HCT116 (cell line): ENCODE results near the gene HMX1. TPM values are rescaled to one million over a fixed set of nuclear protein-coding genes. Genes with fewer than 3 reads are reported as not detected.

Experiments used
- ATAC-seq: fragments of 200-7000 bp; cut with Tn5 transposase; 2 replicates; pipeline ENCODE4 v1.9.1; 2020; ENCODE audit warnings: mild to moderate bottlenecking, moderate library complexity
- BruUV-seq: library from RNA; stranded (reverse); fragments of 400-500 nt; replicated peaks from 2 replicates; lab custom pipeline; 2021; lab: Mats Ljungman, UMichigan
- CTCF ChIA-PET: fragments of 300-600 bp; sonication (Branson Sonifier 250); formaldehyde crosslinking; loops from one replicate; lab custom pipeline; 2021; ENCODE audit warnings: antibody characterized with exemption; lab: Charles Lee
- POLR2A ChIA-PET: fragments of 300-600, 350-600 bp; sonication (Branson Sonifier 250); formaldehyde crosslinking; loops from one replicate; lab custom pipeline; 2021; ENCODE audit warnings: antibody characterized with exemption; lab: Charles Lee
- RAD21 ChIA-PET, 2 experiments: fragments of 300-600 bp; sonication (Branson Sonifier 250); formaldehyde crosslinking; loops; one replicate each; lab custom pipeline; 2023; ENCODE audit warnings: low total read pairs in 2 of 2; ENCODE audit not compliant: uncharacterized antibody in 2 of 2, unreplicated experiment in 2 of 2, low non-redundant PET in 1 of 2; lab: Charles Lee
- DNase-seq: peaks from one replicate; pipeline ENCODE4 v3.0.0-alpha.2; 2010; ENCODE audit warnings: low read depth, low spot score
- H2AFZ ChIP-seq: fragments of 200-600 bp; shearing (Covaris generic), sonication (generic); 2 replicates; pipeline ENCODE4 v1.6.1; 2017; ENCODE audit warnings: low read depth, mixed run types, mixed read lengths, antibody characterized with exemption, low read length; ENCODE audit not compliant: poor library complexity, severe bottlenecking
- H3K27ac ChIP-seq: 2 replicates; pipeline ENCODE4 v1.5.1; 2012; ENCODE audit warnings: low read depth, low read length
- H3K27me3 ChIP-seq: fragments of 200-600 bp; sonication (generic); 2 replicates; pipeline ENCODE4 v1.6.1; 2016; ENCODE audit warnings: mixed run types, low read length, mixed read lengths; ENCODE audit not compliant: insufficient read depth
- H3K36me3 ChIP-seq, 2 experiments: fragments of 200-500 bp in 1 of 2; fragments of 200-600 bp in 1 of 2; sonication (Bioruptor generic) in 1 of 2; sonication (generic) in 1 of 2; 2 replicates each; pipeline versions ENCODE4 v1.5.1 to v1.6.1; 2014 to 2016; ENCODE audit warnings: low read length in 2 of 2, inconsistent platforms in 1 of 2, mixed read lengths in 1 of 2, mixed run types in 1 of 2; ENCODE audit not compliant: insufficient read depth in 2 of 2, control insufficient read depth in 1 of 2
- H3K4me1 ChIP-seq, 2 experiments: fragments of 200-600 bp in 1 of 2; sonication (generic) in 1 of 2; 2 replicates each; pipeline versions ENCODE4 v1.5.1 to v1.6.1; 2012 to 2017; ENCODE audit warnings: low read length in 2 of 2, inconsistent platforms in 1 of 2, mild to moderate bottlenecking in 1 of 2, mixed read lengths in 1 of 2, mixed run types in 1 of 2, moderate library complexity in 1 of 2; ENCODE audit not compliant: insufficient read depth in 2 of 2, control insufficient read depth in 1 of 2
- H3K4me2 ChIP-seq: fragments of 200-600 bp; sonication (generic); 2 replicates; pipeline ENCODE4 v1.6.1; 2017; ENCODE audit warnings: mixed run types, low read length, mixed read lengths
- H3K4me3 ChIP-seq, 2 experiments: fragments of 200-600 bp in 1 of 2; sonication (generic) in 1 of 2; replicated peaks in 1 of 2; 2 replicates each; pipeline ENCODE4 v1.5.1; 2011 to 2016; ENCODE audit warnings: low read length in 2 of 2, control low read depth in 1 of 2, low read depth in 1 of 2, mild to moderate bottlenecking in 1 of 2, mixed read lengths in 1 of 2, mixed run types in 1 of 2
- H3K79me2 ChIP-seq: fragments of 200-600 bp; sonication (generic); 2 replicates; pipeline ENCODE4 v1.6.1; 2017; ENCODE audit warnings: mild to moderate bottlenecking, mixed run types, low read length, moderate library complexity, mixed read lengths; ENCODE audit not compliant: insufficient read depth
- H3K9ac ChIP-seq: fragments of 200-600 bp; sonication (generic); 2 replicates; pipeline ENCODE4 v1.6.1; 2016; ENCODE audit warnings: low read length, mixed read lengths
- H3K9me2 ChIP-seq: fragments of 200-600 bp; sonication (generic), shearing (Covaris generic); 2 replicates; pipeline ENCODE4 v1.6.1; 2017; ENCODE audit warnings: mixed run types, mild to moderate bottlenecking, moderate library complexity; ENCODE audit not compliant: insufficient read depth
- H3K9me3 ChIP-seq, 2 experiments: fragments of 200-500 bp in 1 of 2; fragments of 200-600 bp in 1 of 2; sonication (Bioruptor generic) in 1 of 2; sonication (generic) in 1 of 2; 2 replicates each; pipeline ENCODE4 v1.6.1; 2014 to 2017; ENCODE audit warnings: low read length in 2 of 2, mixed read lengths in 2 of 2, inconsistent platforms in 1 of 2, low read depth in 1 of 2, mild to moderate bottlenecking in 1 of 2, mixed run types in 1 of 2, moderate library complexity in 1 of 2; ENCODE audit not compliant: control insufficient read depth in 1 of 2, insufficient read depth in 1 of 2
- H4K20me1 ChIP-seq: fragments of 200-600 bp; sonication (generic), shearing (Covaris generic); 2 replicates; pipeline ENCODE4 v1.6.1; 2017; ENCODE audit warnings: mixed run types, mild to moderate bottlenecking, moderate library complexity; ENCODE audit not compliant: insufficient read depth
- ATF3 ChIP-seq: IDR thresholded peaks from 2 replicates; pipeline ENCODE4 v1.6.1; 2012
- CTCF ChIP-seq, 3 experiments: fragments of 200-600 bp in 1 of 3; sonication (generic) in 1 of 3; IDR thresholded peaks in 2 of 3; conservative IDR thresholded peaks in 1 of 3; 2 replicates each; pipeline ENCODE4 v1.5.1; 2012 to 2017; ENCODE audit warnings: low read depth in 2 of 3, low read length in 2 of 3, antibody characterized with exemption in 1 of 3, borderline replicate concordance in 1 of 3, control low read depth in 1 of 3, mild to moderate bottlenecking in 1 of 3, mixed read lengths in 1 of 3, mixed run types in 1 of 3, moderate library complexity in 1 of 3; ENCODE audit not compliant: insufficient read depth in 1 of 3
- EGR1 ChIP-seq: IDR thresholded peaks from 2 replicates; pipeline ENCODE4 v1.6.1; 2012; ENCODE audit warnings: low read depth
- ELF1 ChIP-seq: IDR thresholded peaks from 2 replicates; pipeline ENCODE4 v1.6.1; 2012; ENCODE audit warnings: low read depth, borderline replicate concordance
- EZH2 ChIP-seq: fragments of 200-600 bp; sonication (generic); IDR thresholded peaks from 2 replicates; pipeline ENCODE4 v1.6.1; 2017; ENCODE audit warnings: antibody characterized with exemption, mixed run types
- EZH2phosphoT487 ChIP-seq: fragments of 200-600 bp; IDR thresholded peaks from 2 replicates; pipeline ENCODE4 v1.6.1; 2018; ENCODE audit warnings: antibody characterized with exemption, borderline replicate concordance
- FOSL1 ChIP-seq: IDR thresholded peaks from 2 replicates; pipeline ENCODE4 v1.6.1; 2012; ENCODE audit warnings: low read depth
- JUND ChIP-seq: IDR thresholded peaks from 2 replicates; pipeline ENCODE4 v1.6.1; 2012
- MAX ChIP-seq: IDR thresholded peaks from 2 replicates; pipeline ENCODE4 v1.6.1; 2012
- RAD21 ChIP-seq: IDR thresholded peaks from 2 replicates; pipeline ENCODE4 v1.6.1; 2012; ENCODE audit warnings: low read depth, mild to moderate bottlenecking
- REST ChIP-seq: IDR thresholded peaks from 2 replicates; pipeline ENCODE4 v1.6.1; 2012; ENCODE audit warnings: low read depth
- SIN3A ChIP-seq: IDR thresholded peaks from 2 replicates; pipeline ENCODE4 v1.6.1; 2012; ENCODE audit warnings: low read depth
- SP1 ChIP-seq: IDR thresholded peaks from 2 replicates; pipeline ENCODE4 v1.6.1; 2012; ENCODE audit warnings: low read depth
- TCF7L2 ChIP-seq: IDR thresholded peaks from 2 replicates; pipeline ENCODE4 v1.7.0; 2011; ENCODE audit warnings: borderline replicate concordance, inconsistent platforms; ENCODE audit not compliant: insufficient read depth, insufficient read length; ENCODE audit errors: extremely low read depth
- ZBTB33 ChIP-seq: IDR thresholded peaks from 2 replicates; pipeline ENCODE4 v1.6.1; 2011; ENCODE audit warnings: mild to moderate bottlenecking, low read length, moderate library complexity; ENCODE audit not compliant: insufficient replicate concordance; ENCODE audit errors: extremely low read depth
- ZFX ChIP-seq: fragments of 450-650 bp; IDR thresholded peaks from 2 replicates; pipeline ENCODE4 v1.6.1; 2017
- intact Hi-C: fragments of 100-400 bp; cut with micrococcal nuclease; formaldehyde crosslinking; loops from 2 replicates; pipeline ENCODE4 v1.10.0; 2022
- total RNA-seq: library from RNA; stranded (reverse); gene quantifications from one replicate; pipeline ENCODE4 v1.2.1, GENCODE V29; 2021; ENCODE audit not compliant: unreplicated experiment

Gene HMX1
- total RNA-seq, 1 experiment from 2014 or later, result 0.39 TPM

- Histone ChIP-seq H3K79me2 (no peaks in the 10 kb centered on the region), H2AFZ (no peak overlapping the region), H3K9ac (no peak overlapping the region), H3K4me3 (no peak overlapping the region), H3K4me1 (peaks cover 3 to 4% of the 10 kb centered on the region in 2 experiments; a peak in 2 of 4 replicates), H3K9me2 (no peaks in the 10 kb centered on the region), H4K20me1 (no peaks in the 10 kb centered on the region), H3K27ac (no peak overlapping the region)
- POLR2A ChIA-PET, result no interaction called here
- intact Hi-C loops, result no loop called here
- ATAC-seq, result peak; percentile 32; the same call in 1 of the 2 replicates
- TF ChIP-seq SP1 (no peak), CTCF (IDR thresholded peaks at IDR 0.05 in 2 of 3, conservative IDR thresholded peaks at IDR 0.05 in 1 of 3; ENCODE audit: borderline replicate concordance in 1 of 3, insufficient read depth in 1 of 3, low read depth in 2 of 3, low read length in 2 of 3) (no peak), FOSL1 (no peak), RAD21 (no peak), REST (no peak), MAX (no peak), ZFX (no peak), JUND (no peak), SIN3A (no peak), EZH2phosphoT487 (no peak), EZH2 (no peak), EGR1 (no peak), ZBTB33 (no peak), TCF7L2 (no peak), ATF3 (no peak), ELF1 (no peak)
- TF ChIP-seq, all 23 proteins: peak for 0
- 0 out of 2 replicates have a peak, but pooled peaks cover 4% of the 10 kb centered on the region for H3K27me3 ChIP-seq
- ChIA-PET RAD21 (no interaction called here), CTCF (no interaction called here)
- no TSS peak for BruUV-seq
- no peaks in the 10 kb centered on the region for H3K36me3 ChIP-seq
- no peak for DNase-seq
- no peaks in the 10 kb centered on the region for H3K9me3 ChIP-seq
- no peak overlapping the region for H3K4me2 ChIP-seq
Observed at GRCh38 chr4:8907596-8908205, 36.1 kb upstream of the HMX1 start.
